HFF-Myc (cell line): Measurements from ENCODE around the gene NOP9.

ENCODE experiments used
- DNase-seq: peaks from one replicate; pipeline ENCODE4 v3.0.0-alpha.2; 2011; ENCODE audit warnings: low read depth; ENCODE audit errors: extremely low read depth
- H3K4me3 ChIP-seq: replicated peaks from 2 replicates; pipeline ENCODE4 v1.5.1; 2011; ENCODE audit warnings: low read depth, mild to moderate bottlenecking, control low read depth, low read length
- TF ChIP-seq, protein P1 (sequence below): IDR thresholded peaks from 2 replicates; pipeline ENCODE4 v1.5.1; 2012; ENCODE audit warnings: mild to moderate bottlenecking, low read depth, low read length, control low read depth; ENCODE audit errors: missing control alignments

Gene NOP9

DNA sequence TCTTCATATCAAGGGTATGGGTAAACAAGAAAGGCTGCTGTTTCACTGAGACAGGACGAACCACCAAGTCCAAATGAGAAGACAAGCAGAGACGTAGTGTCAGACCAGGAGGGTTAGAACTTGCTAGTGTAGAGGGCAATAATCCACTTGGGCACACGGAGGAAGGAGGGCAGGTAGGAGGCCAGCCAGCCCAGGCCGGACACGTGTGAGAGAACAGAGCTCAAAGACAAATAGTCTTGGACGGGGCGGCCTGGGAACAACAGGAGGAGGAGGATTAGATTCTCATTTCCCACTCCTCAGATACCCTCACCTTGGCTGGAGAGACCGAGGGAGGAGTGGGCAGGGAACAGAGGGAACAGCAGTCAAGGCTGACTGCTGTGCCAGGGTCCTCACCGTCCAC is 8.9 kb upstream of the NOP9 start:
- H3K4me3 ChIP-seq = no peak overlapping the region
- no peak for DNase-seq
- TF ChIP-seq, protein P1, sequence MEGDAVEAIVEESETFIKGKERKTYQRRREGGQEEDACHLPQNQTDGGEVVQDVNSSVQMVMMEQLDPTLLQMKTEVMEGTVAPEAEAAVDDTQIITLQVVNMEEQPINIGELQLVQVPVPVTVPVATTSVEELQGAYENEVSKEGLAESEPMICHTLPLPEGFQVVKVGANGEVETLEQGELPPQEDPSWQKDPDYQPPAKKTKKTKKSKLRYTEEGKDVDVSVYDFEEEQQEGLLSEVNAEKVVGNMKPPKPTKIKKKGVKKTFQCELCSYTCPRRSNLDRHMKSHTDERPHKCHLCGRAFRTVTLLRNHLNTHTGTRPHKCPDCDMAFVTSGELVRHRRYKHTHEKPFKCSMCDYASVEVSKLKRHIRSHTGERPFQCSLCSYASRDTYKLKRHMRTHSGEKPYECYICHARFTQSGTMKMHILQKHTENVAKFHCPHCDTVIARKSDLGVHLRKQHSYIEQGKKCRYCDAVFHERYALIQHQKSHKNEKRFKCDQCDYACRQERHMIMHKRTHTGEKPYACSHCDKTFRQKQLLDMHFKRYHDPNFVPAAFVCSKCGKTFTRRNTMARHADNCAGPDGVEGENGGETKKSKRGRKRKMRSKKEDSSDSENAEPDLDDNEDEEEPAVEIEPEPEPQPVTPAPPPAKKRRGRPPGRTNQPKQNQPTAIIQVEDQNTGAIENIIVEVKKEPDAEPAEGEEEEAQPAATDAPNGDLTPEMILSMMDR = no peak

DNA sequence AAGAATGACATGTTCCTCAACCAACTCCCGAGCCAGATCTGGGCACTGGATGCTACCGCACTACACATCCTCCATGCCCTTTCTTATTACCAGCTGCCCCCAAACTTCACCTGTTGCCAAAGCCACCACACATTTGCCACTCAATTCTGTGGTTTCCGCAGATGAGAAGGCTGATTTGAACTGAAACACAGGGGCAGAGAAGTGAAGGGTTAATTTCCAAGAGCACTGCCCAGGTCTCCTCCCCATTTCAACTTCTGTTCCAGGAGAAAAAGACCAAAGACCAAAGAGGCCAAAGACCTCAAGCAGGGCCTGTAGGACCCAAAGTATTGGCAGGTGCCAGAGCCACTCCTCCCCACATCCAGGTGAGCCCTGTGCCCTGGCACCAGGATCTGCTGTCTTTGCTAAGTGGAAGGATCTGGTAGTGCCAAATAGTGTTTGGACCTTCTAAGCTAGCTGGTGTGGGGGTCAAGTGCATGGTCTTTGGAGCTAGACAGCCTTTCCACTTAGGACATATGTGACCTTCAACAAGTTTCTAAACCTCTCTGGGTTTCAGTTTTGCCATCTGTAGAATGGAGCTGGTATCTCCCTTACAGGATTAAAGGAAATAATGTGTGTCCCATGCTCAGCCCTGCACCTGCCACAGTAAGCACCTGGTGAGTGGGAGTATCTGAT is 8.1 kb upstream of the NOP9 start:
- no peak for DNase-seq
- no peak overlapping the region for H3K4me3 ChIP-seq
- TF ChIP-seq, protein P1 = no peak

DNA sequence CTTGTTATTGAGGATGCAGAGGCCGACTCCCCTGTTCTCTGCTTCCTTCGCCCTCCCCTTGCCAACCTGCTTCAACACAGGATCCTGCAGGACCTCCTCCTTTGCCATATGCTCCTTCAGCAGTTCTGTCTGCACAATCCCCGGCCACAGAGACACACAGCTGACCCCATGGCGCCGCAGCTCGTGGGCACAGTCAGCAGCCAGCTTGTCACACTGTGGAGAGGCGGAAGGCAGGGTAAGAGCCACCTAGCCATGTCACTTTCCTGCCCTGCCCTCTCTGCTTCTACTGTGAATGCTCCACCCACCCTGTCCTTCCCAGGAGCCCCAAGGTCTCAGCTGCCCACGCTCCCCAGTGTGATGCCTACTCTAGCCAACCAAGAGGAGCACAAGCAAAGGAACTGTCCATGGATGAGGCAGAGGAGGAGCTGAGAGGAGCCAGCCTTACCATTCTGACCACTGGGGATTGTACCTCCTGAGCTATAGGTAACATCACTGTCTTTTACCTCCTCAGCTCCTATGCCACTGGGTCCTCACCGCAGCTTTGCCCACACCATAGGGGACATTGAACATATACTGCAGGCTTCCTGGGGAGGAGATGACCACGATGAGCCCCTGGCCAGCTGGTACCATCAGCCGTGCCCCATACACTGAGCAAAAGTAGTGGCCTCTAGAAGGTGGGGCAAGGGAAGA is 7.4 kb upstream of the NOP9 start:
- DNase-seq = no peak
- TF ChIP-seq, protein P1 = no peak
- no peak overlapping the region for H3K4me3 ChIP-seq

DNA sequence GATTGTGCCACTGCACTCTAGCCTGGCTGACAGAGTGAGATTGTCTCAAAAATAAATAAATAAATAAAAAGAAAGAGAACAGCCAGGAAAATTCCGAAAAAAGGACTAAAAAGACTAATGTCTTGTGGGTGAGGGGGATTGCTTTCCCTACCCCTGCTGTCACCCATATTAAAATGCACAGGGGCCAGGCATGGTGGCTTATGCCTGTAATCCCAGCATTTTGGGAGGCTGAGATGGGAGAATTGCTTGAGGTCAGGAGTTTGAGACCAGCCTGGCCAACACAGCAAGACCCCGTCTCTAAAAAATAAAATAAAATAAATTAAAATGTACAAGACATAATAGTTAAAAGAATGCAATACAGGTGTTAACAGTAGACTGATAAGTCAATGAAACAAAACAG is 6.1 kb upstream of the NOP9 start:
- no peak overlapping the region for H3K4me3 ChIP-seq
- no peak for DNase-seq
- TF ChIP-seq, protein P1 = no peak

DNA sequence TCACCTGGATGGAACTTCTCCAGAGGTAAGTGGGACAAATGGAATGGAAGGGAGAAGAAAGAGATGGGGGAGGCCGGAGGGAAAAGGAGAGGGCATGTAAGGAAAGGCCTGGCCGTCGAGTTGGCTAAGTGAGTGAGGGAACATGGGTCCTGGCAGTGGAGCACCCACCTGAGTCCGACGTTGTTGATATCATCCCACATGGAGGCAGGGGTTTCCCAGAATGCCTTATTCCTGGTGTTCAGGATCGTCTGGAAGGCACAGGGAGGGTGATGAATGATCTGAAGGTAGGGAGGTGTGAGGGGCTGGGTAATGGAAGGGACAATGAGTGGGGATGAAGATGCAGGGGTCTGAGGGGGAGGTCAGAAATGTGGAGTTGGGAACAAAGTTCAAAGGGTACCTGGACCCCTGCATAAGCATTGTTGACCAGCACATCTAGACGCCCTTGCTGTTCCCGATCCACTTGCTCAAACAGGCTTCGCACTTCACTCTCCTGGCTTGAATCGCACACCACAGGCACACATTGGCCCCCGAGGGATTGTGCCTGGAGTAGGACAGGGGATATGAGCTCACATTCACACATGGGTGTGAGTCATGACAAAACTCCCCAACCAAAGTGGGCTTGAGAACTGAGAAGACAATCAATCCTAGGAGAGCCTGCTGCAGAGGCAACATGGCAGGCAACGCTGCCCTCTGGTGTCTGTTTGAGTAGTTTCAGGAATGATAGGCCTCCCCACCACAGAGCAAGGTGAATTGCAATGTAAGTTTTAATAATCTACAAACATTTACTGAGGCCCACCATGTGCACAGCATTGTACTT is 3.1 kb upstream of the NOP9 start:
- TF ChIP-seq, protein P1 = peak; percentile 83
- peak; percentile 84 for DNase-seq
- H3K4me3 ChIP-seq = no peak overlapping the region

DNA sequence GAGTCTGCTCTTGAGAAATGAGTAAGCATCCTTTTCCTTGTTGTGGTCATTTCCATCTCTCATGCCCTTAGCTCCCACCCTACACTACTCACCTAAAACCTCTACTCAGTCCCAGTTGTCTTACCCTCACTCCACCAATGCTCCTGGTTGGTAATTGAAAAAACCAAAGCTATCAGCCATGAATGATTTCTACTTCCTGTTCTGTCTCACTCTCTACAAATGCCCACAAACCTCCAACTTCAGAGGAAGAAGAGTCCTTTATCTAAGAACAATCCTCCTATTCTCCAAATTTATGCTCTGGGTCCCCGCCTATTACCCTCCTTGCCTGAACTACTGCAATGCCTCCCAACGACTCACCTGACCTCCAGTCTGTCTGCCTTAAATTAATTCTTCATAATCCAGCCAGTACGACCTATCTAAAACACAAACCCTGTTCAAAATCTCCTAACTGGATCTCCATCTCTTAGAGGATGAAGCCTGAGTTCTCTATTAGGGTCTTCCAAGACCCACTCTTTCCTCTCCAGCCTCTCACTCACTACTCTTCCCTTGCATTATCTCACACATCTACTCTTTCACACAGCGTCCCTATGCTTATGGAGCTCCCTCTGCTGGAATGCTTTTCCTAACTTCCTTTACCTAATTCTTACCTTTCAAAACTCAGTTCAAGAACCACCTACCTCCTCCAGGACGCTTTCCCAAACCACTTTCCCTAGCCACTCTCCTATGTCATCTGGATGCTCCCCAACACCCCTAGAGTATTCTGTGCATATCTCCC is 2.3 kb upstream of the NOP9 start:
- TF ChIP-seq, protein P1 = peak; percentile 44
- no peak overlapping the region for H3K4me3 ChIP-seq
- DNase-seq = no peak
